SK-N-SH (cell line): ENCODE results near the gene MSRB2.

Experiments used
- CTCF ChIP-seq: fragments of 200-600 bp; sonication (generic); IDR thresholded peaks from 2 replicates; pipeline ENCODE4 v1.6.1; 2017; ENCODE audit warnings: antibody characterized with exemption, mild to moderate bottlenecking, moderate library complexity
- GATA2 ChIP-seq: sonication (generic); formaldehyde crosslinking; IDR thresholded peaks from 2 replicates; pipeline ENCODE4 v1.5.0; 2020; ENCODE audit warnings: mild to moderate bottlenecking, missing genetic modification reagents
- SMC3 ChIP-seq: IDR thresholded peaks from 2 replicates; pipeline ENCODE4 v1.6.1; 2012; ENCODE audit warnings: low read depth, low read length, improper control_type of control experiment

DNA sequence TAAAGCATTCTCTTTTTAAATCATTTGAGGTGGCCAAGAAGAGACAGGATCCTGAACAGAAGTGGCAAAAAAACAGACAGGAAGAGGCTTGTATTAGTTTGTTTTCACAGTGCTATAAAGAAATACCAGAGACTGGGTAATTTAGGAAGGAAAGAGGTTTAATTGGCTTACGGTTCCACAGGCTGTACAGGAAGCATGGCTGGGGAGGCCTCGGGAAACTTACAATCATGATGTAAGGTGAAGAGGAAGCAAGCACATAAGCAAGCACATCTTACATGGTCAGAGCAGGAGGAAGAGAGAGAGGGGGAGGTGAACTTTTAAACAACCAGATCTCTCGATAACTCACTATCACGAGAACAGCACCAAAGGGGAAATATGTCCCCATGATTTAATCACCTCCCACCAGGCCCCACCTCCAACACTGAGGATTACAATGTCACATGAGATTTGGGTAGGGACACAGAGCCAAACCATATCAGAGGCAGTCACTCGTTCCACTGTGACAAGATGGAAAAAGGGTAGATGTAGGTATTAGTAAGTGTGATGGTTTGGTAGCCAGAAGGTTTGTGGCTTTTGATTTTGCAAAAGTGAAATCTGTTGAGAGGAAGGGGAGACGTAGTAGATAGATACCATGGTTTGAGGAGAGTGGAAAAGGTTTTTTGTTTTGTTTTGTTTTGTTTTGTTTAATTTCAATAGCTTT, 5.1 kb downstream of the MSRB2 start:
- TF ChIP-seq SMC3 (no peak), CTCF (no peak), GATA2 (no peak)
